ENCODE measurements around the gene PLD4. TPM values are rescaled to one million over a fixed set of nuclear protein-coding genes. Genes with fewer than 3 reads are reported as not detected.

Gene PLD4
- total and polyA plus RNA-seq, 2 of the 8 experiments (the other 6 are each of a cell fraction or from before 2014, with no cell fraction given) = 0.05 TPM; not detected in 1

GRCh38 chr14:104917993-104918392 is 6.7 kb upstream of the PLD4 start:
- H3K36me3 ChIP-seq (ENCODE audit: control insufficient read depth in 2 of 4, insufficient read depth in 4 of 4, low read length in 3 of 4) = no peaks in the 10 kb centered on the region
- no peak overlapping the region for H3K4ac ChIP-seq (replicated peaks; ENCODE audit: insufficient read length, low read depth, low read length)
- H3K27ac ChIP-seq (ENCODE audit: low read depth, low read length) = no peak overlapping the region
- H3K14ac ChIP-seq (ENCODE audit: insufficient read length) = no peak overlapping the region
- H2AK5ac ChIP-seq (ENCODE audit: low read depth, low read length) = no peak overlapping the region
- H3K4me1 ChIP-seq (replicated peaks in 1 of 4; ENCODE audit: control insufficient read depth in 3 of 4, insufficient read depth in 4 of 4, low read length in 3 of 4) = no peaks in the 10 kb centered on the region
- no peaks in the 10 kb centered on the region for H3K23me2 ChIP-seq (ENCODE audit: low read depth, low read length)
- 88% methylated on average over 4 of the region's 4 CpGs; no CpG with 5 or more reads in 1 of the 2 experiments for WGBS, 2 experiments (ENCODE audit: extremely low coverage in 1 of 2, insufficient coverage in 1 of 2, insufficient read length in 1 of 2, insufficient replicate concordance in 2 of 2, low coverage in 1 of 2, low lambda C conversion rate in 2 of 2, missing lambda C conversion rate in 1 of 2)
- no peaks in the 10 kb centered on the region for H3K9me3 ChIP-seq (ENCODE audit: insufficient read depth in 2 of 2, low read depth in 1 of 2, low read length in 1 of 2)
- H3K4me2 ChIP-seq (ENCODE audit: insufficient read depth in 1 of 2, low read depth in 2 of 2, low read length in 2 of 2) = no peak overlapping the region
- no peak overlapping the region for H3K23ac ChIP-seq (ENCODE audit: insufficient read length)
- H2BK120ac ChIP-seq (replicated peaks; ENCODE audit: low read depth, low read length) = no peak overlapping the region
- no peak overlapping the region for H2BK15ac ChIP-seq (ENCODE audit: low read length)
- no peaks in the 10 kb centered on the region for H4K20me1 ChIP-seq (replicated peaks in 1 of 2; ENCODE audit: control insufficient read depth in 1 of 2, insufficient read depth in 2 of 2, low read length in 2 of 2)
- H3K79me2 ChIP-seq (ENCODE audit: control insufficient read depth in 1 of 2, insufficient read depth in 2 of 2, low read length in 2 of 2) = no peaks in the 10 kb centered on the region
- ChIA-PET POLR2A (ENCODE audit: partially characterized antibody) (interaction anchor here (2.3 kb wide), 1 partner anchor 22 kb away, joined by 6 read pairs; no protein-coding TSS in a partner anchor), CTCF (ENCODE audit: partially characterized antibody) (interaction anchor here (0.6 to 1.4 kb wide), 3 partner anchors 22 to 270 kb away, joined by 3 to 5 read pairs (median 5); no protein-coding TSS in a partner anchor)
- H3K79me1 ChIP-seq (ENCODE audit: low read depth, low read length) = no peaks in the 10 kb centered on the region
- no peak overlapping the region for H4K91ac ChIP-seq (replicated peaks; ENCODE audit: insufficient read length, low read length)
- H3K4me3 ChIP-seq (ENCODE audit: extremely low read depth in 1 of 4, insufficient read depth in 2 of 4, low read depth in 3 of 4, low read length in 4 of 4) = no peak overlapping the region
- no peak overlapping the region for H2BK20ac ChIP-seq (ENCODE audit: low read length)
- H3K9ac ChIP-seq (replicated peaks in 1 of 4; ENCODE audit: extremely low read depth in 1 of 4, low read depth in 3 of 4, low read length in 3 of 4) = no peak overlapping the region
- DNase-seq (ENCODE audit: low read depth in 1 of 2, low spot score in 2 of 2) (no peak), FAIRE-seq (no peak)
- H3K56ac ChIP-seq (replicated peaks; ENCODE audit: insufficient read length, low read depth, low read length) = no peak overlapping the region
- no peak overlapping the region for H4K8ac ChIP-seq (ENCODE audit: extremely low read depth, insufficient read depth, low read length)
- no peak overlapping the region for H2AFZ ChIP-seq (ENCODE audit: low read length)
- H2BK12ac ChIP-seq (ENCODE audit: low read depth, low read length) = no peak overlapping the region
- no peak overlapping the region for H4K5ac ChIP-seq (ENCODE audit: insufficient read length, low read depth, low read length)
- TF ChIP-seq EGR1 (IDR thresholded peaks at IDR 0.05; ENCODE audit: borderline replicate concordance, low read depth, low read length) = no peak
- no peak for TF ChIP-seq EZH2 (IDR thresholded peaks at IDR 0.05; ENCODE audit: low read depth, low read length, severe bottlenecking)
- no peak overlapping the region for H2BK5ac ChIP-seq (ENCODE audit: low read depth, low read length)
- no peaks in the 10 kb centered on the region for H3K27me3 ChIP-seq (replicated peaks in 1 of 4; ENCODE audit: control insufficient read depth in 3 of 4, extremely low read depth in 1 of 4, insufficient read depth in 3 of 4, low read length in 3 of 4)
- H3K18ac ChIP-seq (ENCODE audit: extremely low read depth, low read length) = no peak overlapping the region; the same call in 1 of the 2 replicates

Data from H1 (cell line).